ENCODE results near the gene RAB4B. TPM values are rescaled to one million over a fixed set of nuclear protein-coding genes. Genes with fewer than 3 reads are reported as not detected.

The RAB4B gene
- total and polyA plus RNA-seq, 2 of the 13 experiments (the other 11 are each of a cell fraction or from before 2014, with no cell fraction given), result 3.3 to 5.4 TPM

DNA sequence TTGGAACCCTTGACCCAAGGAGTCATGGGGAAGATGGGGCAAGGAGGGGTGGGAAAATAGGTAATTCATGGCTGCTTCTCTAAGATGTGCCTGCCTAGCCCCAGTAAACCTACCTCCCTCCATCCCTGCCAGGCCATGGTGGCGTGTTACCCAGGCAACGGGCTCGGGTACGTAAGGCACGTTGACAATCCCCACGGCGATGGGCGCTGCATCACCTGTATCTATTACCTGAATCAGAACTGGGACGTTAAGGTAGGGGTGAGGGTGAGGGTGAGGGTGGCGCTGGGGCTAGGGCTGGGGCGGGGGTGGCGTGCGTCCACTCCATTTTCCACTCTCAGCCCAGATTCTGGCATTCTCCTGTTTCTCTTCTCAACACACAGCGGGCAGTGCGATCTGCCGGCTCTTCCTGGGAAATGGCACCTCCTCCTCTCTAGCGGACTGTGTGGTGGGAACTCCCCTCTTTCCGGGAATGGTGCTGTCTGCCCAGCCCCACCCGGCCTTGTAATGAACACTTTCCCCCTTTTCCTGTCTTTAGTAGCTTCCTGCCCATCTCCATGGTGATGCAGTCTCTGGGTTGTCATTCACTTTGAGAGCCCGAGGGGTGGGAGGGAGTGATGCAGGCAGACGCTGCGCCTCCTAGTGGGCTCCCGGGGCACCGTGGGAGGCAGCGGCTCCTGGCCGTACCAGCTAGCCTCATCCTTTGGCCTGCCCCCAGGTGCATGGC, 28.5 kb downstream of the RAB4B start (continued):
- TF ChIP-seq ZNF800 (CRISPR knock-in tag; IDR thresholded peaks at IDR 0.05) (no peak), PAF1 (CRISPR knock-in tag; IDR thresholded peaks at IDR 0.05) (no peak), POLR2G (IDR thresholded peaks at IDR 0.05; ENCODE audit: low read depth, low read length) (no peak), ZBTB42 (CRISPR knock-in tag; IDR thresholded peaks at IDR 0.05) (no peak), ZNF335 (CRISPR knock-in tag; IDR thresholded peaks at IDR 0.05) (no peak), ZNF703 (CRISPR knock-in tag; IDR thresholded peaks at IDR 0.05; ENCODE audit: borderline replicate concordance) (no peak), HMGXB4 (CRISPR knock-in tag; IDR thresholded peaks at IDR 0.05; ENCODE audit: borderline replicate concordance in 1 of 2, low read depth in 1 of 2) (peak; percentile 41 to 48; a peak in 1 of 4 replicates), NFYB (CRISPR knock-in tag; IDR thresholded peaks at IDR 0.05) (no peak), ZNF772 (CRISPR knock-in tag; IDR thresholded peaks at IDR 0.05) (no peak), ZNF564 (CRISPR knock-in tag; IDR thresholded peaks at IDR 0.05) (no peak), ZNF746 (CRISPR knock-in tag; IDR thresholded peaks at IDR 0.05) (no peak), ZNF609 (CRISPR knock-in tag; IDR thresholded peaks at IDR 0.05; ENCODE audit: borderline replicate concordance) (no peak), HIC2 (CRISPR knock-in tag; IDR thresholded peaks at IDR 0.05; ENCODE audit: low read depth) (no peak), STAG1 (CRISPR knock-in tag; IDR thresholded peaks at IDR 0.05) (peak; percentile 63), RELA (CRISPR knock-in tag; IDR thresholded peaks at IDR 0.05) (no peak), GPBP1L1 (CRISPR knock-in tag; IDR thresholded peaks at IDR 0.05) (no peak), ZNF136 (CRISPR knock-in tag; IDR thresholded peaks at IDR 0.05; ENCODE audit: low read depth) (no peak), ZMYM4 (CRISPR knock-in tag; IDR thresholded peaks at IDR 0.05) (no peak)
